Stimulated activated CD8-positive, alpha-beta memory T cell treated with anti-CD3 and anti-CD28 coated beads, Interleukin-4, amount 100 ng/mL, for 24 hours (primary cell): ENCODE data around the gene CCDC170.
"Not testable (repeated sequence)": the region's sequence is repeated elsewhere in the genome, so short reads cannot be mapped to it uniquely, and the experiment has no call there.

Experiments
- DNase-seq: peaks from one replicate; pipeline ENCODE4 v3.0.0-alpha.2; 2020; ENCODE audit warnings: low read depth

CCDC170 gene, protein sequence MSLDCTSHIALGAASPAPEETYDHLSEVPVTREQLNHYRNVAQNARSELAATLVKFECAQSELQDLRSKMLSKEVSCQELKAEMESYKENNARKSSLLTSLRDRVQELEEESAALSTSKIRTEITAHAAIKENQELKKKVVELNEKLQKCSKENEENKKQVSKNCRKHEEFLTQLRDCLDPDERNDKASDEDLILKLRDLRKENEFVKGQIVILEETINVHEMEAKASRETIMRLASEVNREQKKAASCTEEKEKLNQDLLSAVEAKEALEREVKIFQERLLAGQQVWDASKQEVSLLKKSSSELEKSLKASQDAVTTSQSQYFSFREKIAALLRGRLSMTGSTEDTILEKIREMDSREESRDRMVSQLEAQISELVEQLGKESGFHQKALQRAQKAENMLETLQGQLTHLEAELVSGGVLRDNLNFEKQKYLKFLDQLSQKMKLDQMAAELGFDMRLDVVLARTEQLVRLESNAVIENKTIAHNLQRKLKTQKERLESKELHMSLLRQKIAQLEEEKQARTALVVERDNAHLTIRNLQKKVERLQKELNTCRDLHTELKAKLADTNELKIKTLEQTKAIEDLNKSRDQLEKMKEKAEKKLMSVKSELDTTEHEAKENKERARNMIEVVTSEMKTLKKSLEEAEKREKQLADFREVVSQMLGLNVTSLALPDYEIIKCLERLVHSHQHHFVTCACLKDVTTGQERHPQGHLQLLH

DNA sequence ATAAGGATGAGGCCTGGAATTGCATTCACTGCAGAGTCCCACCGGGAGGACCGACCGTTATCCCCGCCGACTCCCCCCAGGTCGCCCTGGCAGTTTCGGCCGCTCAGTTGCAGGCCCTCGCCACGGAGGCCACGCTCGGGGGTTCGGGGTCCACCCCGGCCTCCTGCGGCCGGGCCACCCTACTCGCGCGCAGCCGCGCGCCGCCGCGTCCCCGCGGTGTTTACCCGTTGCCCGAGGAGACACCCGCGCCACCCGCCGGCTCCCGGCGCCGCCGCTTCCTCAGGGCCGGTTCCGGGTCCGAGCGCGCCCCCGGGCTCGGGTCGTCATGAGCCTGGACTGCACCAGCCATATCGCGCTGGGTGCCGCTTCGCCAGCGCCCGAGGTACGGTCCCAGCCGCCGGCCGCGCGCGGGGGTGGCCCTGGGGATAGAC lies at the start of gene CCDC170:
Gene CCDC170, plus strand, starts transcription at position 214 of the 431 bp plus-strand sequence. Its CDS starts 112 bp downstream, at position 326.
- no peak for DNase-seq

- DNase-seq = no peak
These were observed 48.3 kb upstream of the CCDC170 start for GRCh38 chr6:151445482-151445881.

DNA sequence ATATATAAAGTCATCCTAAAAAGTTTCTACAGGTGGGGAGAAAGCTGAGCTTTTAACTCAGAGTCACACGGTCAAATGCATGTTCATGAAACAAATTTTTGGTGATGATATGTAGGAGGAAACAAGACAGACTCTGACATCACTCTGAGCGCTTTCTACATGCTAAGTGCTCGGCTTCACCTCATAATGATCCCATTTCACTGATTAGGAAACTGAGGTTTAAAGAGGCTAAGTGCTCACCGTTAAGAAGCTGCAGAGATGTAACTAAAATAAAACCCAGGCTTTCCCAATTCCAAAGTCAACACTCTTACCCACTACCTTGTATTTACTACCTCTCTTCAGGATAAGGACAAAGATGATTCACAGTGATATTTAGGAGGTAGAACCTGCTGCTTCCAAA lies 46.6 kb upstream of the CCDC170 start:
- no peak for DNase-seq

DNA sequence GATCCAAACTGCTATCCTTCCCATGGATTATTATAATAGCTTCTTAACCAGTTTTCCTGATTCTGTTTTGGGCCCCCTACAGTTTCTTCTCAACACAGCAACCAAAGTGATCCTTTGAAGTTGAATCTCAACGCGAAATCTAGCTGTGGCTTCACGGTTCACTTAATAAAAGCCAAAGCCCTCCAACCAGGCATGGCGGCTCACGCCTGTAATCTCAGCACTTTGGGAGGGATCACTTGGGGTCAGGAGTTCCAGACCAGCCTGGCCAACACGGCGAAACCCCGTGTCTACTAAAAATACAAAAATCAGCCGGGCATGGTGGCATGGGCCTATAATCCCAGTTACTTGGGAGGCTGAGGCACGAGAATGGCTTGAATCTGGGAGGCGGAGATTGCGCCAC lies 45.2 kb upstream of the CCDC170 start:
- no peak for DNase-seq

DNA sequence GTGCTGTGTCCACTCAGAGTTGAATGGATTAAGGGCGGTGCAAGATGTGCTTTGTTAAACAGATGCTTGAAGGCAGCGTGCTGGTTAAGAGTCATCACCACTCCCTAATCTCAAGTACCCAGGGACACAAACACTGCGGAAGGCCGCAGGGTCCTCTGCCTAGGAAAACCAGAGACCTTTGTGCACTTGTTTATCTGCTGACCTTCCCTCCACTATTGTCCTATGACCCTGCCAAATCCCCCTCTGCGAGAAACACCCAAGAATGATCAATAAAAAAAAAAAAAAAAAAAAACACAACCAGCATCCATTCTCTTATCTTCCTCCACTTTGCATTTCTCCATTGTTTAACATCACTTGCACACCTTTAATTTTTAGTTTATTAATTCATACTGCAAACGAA lies 42.9 kb upstream of the CCDC170 start:
- DNase-seq = not testable (repeated sequence)

GRCh38 chr6:151451417-151451949 lies 42.3 kb upstream of the CCDC170 start:
- DNase-seq = no peak

GRCh38 chr6:151451950-151452749 lies 41.7 kb upstream of the CCDC170 start, which contains the start of gene RMND1:
Gene RMND1 (minus strand): TSS chr6:151452126. CDS start chr6:151445811, 6,315 bp downstream.
- peak; percentile 99 for DNase-seq

DNA sequence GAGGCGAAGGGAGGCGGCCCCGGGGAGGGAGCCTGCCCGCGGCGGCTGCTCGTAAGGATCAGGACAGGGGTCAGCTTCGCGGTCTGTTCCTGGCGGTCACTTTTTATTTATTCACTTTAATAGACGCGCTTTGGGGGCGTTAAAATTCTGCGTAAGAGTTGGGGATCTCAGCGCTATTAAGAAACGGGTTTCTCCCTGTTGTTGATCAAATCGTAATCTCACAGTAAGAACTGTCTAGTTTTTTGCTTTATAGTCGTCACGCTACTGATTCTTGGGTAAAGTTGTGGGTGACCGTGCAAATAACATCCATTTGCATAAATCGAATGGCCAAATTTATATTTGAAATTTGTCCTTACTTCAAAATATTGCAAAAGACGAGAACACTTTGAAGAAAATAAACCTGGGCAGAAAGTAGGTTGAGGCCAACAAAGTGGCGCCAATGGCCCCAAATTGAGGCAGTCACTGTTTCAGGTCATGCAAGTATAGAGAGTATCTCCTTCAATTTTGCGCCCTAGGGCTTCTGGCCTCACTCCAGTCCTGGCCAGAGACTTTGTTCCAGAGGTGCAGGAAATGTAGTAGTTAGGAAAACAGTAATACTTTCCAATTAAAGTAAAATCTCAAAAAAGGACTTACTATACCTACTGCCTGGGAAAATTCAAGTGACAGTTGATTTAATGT lies 40.9 kb upstream of the CCDC170 start:
- DNase-seq = no peak

DNA sequence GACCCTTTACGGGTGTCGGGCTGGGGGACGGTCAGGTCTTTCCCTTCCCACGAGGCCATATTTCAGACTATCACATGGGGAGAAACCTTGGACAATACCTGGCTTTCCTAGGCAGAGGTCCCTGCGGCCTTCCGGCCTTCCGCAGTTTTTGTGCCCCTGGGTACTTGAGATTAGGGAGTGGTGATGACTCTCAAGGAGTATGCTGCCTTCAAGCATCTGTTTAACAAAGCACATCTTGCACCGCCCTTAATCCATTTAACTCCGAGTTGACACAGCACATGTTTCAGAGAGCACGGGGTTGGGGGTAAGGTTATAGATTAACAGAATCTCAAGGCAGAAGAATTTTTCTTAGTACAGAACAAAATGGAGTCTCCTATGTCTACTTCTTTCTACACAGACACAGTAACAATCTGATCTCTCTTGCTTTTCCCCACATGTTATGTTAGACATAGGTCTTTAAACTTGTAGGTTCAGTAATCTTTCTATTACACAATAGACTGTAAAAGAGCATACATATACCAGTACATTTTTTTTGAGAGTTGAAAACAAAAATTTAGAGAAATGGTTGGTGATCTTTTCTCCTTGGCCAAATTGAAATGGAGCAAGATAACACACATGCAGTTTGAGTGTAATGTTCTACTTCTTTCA lies 37.9 kb upstream of the CCDC170 start:
- not testable (repeated sequence) for DNase-seq

DNA sequence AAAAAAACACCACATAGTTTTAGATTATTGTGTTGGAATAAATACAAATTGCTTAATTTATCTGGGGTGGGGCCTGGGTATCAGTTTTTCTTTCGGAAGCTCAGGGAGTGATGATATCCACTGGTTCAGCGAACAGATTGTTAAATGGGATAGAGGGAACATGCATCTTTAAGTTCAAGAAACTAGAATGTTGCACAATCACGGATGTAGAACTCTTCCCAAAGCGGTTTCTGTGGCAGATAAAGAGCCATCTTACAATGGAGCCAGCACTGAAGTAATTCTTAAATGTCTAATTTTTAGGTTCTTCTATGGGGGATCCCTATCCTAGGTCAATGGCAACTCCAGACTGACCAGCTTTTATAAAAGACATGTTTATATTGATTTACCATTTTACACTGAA lies 32.1 kb upstream of the CCDC170 start:
- DNase-seq = no peak

DNA sequence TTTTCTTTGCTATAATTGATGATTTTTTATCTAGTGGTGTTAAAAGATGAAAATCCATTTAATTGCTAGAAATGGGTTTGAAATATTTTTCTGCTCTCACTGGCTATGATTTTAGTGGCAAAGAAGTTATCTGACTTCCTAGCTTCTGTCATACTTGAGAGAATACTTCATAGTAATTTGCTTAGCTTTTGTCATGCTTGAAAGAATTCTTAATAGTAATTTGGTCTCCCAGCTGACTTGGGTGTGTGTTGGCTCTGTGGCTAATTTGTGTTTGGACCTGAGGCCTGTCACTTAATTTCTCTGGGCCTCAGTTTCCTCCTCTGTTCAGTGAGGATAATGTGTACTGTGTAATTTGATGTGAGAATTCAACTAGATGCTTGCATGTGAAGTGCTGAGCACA lies 29.1 kb upstream of the CCDC170 start:
- DNase-seq = no peak

- no peak for DNase-seq
These were observed 17.9 kb upstream of the CCDC170 start for GRCh38 chr6:151475653-151476523.

DNA sequence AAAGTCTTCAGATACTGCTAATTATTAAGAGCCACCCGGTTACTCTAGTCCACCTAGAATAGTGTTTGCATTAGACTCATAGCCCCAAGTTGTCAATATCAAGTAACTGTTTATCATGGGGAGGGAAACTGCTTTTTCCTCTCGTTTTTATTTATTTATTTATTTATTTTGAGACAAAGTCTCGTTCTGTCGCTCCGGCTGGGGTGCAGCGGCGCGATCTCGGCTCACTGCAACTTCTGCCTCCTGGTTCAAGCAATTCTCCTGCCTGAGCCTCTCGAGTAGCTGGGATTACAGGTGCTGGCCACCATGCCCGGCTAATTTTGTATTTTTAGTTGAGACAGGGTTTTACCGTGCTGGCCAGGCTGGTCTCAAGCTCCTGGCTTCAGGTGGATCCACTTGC lies 16.1 kb upstream of the CCDC170 start:
- no peak for DNase-seq

GRCh38 chr6:151478670-151479069 lies 15.1 kb upstream of the CCDC170 start:
- DNase-seq = no peak

DNA sequence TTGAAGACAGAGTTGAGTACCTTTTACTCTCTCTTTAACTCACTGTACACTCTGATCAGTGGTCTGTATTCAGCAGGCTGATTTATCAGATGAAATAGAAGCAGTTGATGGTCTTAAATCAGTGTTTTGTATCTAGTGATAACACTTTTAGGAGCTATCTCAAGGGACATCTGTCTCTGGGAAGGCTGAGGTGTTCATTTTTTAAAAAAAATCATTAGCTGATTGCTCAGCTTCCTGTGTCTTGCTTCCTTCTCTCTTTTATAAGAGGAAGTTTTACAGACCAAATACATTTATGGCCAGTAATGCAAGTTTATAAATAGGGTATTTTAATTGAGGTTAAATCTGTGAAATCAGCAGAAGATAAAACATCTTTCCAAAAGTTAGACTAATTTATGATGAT lies 12.0 kb upstream of the CCDC170 start:
- DNase-seq = no peak

GRCh38 chr6:151482290-151482689 lies 11.5 kb upstream of the CCDC170 start:
- no peak for DNase-seq

DNA sequence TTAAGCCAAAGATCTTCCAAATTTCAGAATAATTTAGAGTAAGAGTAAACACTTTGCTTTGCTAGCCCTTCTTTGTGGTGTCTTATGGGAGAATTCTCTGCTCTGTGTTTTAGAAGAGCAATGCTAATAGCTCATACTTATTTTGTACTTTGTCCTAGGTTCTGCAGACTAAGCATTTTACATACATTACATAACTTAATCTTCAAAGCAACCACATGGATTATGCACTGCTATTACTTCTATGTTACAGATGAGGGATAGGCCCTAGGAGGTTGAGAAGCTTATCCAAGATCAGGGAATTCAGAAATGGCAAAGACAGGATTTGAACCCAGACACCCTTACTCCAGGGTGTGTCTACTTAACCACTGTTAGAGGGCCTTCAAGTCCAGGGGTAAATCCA lies 9.8 kb upstream of the CCDC170 start:
- no peak for DNase-seq

- DNase-seq = no peak
These were observed 5.6 kb upstream of the CCDC170 start for GRCh38 chr6:151488226-151488625.

GRCh38 chr6:151490996-151491395 lies 2.8 kb upstream of the CCDC170 start:
- no peak for DNase-seq

- no peak for DNase-seq
These were observed 535 bp upstream of the CCDC170 start for GRCh38 chr6:151493161-151493803.
